ENCODE results near the gene IRF3.
A peak's percentile ranks its signal among the peaks of the same experiment; 100 is the strongest.

IRF3 gene

DNA sequence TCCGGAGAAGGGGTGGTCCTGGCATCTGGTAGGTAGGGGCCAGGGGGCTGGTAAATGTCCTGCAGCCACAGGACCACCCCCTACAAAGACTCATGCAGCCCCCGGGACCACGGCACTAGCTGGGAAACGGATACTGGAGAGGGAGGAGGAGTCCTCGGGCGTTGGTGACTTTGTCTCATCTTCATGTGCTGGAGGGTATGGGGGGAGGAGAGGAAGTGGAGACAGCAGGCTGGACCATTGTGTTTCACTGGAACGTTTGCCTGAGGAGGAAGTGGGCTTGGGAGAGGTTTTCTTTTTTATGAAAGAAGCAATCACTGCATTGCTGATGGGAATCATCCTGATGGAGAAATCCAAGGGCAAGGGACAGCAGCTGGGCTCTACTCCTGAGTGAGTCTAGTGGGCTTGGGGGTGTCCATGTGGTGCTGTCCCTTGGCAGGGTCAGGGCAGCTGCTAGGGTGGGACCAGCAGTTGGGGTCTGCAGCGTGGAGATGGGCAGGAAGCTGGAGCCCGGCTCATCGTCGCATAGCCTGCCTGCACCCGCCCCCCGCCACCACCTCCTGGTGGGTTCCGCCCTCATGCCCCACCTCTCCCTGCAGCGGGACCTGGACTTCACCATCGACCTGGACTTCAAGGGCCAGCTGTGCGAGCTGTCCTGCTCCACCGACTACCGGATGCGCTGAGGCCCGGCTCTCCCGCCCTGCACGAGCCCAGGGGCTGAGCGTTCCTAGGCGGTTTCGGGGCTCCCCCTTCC lies 22.1 kb upstream of the IRF3 start:
- no peak for DNase-seq (ENCODE audit: low read depth in 3 of 3)

DNA sequence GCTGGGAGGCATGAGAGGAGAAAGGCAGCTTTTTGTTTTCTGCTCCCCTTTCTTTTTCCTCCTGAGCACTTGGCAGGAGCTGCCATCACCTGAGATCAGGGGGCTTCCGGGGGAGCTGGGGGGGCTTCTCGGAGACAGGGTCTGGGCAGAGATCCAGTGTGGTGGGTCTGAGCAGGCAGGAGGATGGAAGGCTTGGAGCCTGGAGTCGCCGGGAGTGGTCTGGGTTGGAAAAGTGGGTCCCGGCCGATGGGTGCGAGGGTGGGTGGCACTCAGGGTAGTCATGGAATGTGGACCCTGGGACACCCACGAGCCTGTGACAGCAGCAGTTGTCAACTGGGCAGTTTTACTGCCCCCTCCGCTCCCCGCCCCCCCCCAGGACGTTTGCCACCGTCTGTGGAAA lies 21.5 kb upstream of the IRF3 start:
- DNase-seq (ENCODE audit: low read depth in 3 of 3) = no peak

DNA sequence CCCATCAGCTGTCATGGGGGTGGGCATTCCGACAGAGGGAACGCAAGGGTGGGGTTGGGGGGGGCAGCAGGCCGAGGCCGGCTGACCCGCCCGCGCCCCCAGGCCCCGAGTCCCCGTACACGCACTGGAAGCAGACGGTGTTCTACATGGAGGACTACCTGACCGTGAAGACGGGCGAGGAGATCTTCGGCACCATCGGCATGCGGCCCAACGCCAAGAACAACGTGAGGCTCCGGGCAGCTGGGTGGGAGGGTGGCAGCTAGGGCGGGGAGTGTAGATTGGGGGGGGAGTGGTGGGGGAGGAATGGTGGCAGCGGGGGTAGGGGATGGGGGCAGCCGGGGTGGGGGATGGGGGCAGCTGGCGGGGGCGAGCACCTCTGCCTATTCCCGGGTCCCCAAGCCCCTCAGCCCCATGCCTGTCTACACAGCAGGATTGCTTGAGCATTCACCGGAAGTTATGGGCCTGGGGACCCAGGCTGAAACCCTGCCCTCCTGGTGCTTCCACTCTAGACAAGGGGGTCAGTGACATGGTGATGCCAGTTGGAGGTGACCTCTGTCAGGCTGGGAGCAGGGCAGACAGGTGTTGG lies 20.9 kb upstream of the IRF3 start:
- no peak for DNase-seq (ENCODE audit: low read depth in 3 of 3)

DNA sequence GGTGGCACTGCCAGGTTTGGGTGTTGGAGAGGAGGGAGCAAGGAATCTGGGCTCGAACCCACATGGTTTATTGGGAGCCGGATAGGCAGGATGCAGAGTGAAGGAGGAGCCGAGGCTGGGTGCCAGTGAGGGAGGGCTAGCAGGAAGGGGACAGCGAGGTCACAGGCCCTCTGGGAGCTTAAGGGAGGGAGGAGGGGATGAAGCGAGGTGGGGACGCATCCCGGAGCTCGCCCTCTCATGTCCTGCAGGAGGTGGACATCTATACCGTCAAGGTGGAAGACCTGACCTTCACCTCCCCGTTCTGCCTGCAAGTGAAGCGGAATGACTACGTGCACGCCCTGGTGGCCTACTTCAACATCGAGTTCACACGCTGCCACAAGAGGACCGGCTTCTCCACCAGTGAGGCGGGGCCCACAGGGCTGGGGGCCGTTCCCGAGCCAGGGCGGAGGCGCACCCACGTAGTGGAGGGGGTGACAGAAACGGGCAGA lies 20.2 kb upstream of the IRF3 start:
- no peak for DNase-seq (ENCODE audit: low read depth in 3 of 3)

DNA sequence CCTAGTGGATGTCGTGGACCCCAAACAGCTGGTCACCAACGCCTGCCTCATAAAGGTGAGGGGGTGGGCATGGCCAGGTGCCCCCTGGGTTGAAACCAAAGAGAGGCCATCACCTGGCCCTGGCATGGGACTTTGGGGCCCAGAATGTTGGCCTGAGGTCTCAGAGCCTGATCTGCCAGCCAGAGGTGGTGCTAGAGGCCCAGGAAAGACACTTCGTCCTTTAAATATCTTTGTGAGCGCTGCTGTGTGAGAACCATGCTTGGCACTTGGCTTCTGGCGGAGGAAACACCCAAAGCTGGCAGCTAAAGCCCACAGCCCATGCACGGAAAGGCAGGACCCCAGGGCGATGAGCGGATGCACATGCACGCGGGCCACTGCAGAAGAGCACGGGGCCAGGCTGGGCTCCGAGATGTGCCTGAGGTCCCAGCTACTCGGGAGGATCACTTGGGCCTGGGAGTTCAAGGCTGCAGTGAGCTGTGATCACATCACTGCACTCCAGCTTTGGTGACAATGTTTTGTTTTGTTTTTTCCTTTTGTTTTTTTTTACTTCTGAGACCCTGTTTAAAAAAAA lies 19.4 kb upstream of the IRF3 start:
- no peak for DNase-seq (ENCODE audit: low read depth in 3 of 3)

DNA sequence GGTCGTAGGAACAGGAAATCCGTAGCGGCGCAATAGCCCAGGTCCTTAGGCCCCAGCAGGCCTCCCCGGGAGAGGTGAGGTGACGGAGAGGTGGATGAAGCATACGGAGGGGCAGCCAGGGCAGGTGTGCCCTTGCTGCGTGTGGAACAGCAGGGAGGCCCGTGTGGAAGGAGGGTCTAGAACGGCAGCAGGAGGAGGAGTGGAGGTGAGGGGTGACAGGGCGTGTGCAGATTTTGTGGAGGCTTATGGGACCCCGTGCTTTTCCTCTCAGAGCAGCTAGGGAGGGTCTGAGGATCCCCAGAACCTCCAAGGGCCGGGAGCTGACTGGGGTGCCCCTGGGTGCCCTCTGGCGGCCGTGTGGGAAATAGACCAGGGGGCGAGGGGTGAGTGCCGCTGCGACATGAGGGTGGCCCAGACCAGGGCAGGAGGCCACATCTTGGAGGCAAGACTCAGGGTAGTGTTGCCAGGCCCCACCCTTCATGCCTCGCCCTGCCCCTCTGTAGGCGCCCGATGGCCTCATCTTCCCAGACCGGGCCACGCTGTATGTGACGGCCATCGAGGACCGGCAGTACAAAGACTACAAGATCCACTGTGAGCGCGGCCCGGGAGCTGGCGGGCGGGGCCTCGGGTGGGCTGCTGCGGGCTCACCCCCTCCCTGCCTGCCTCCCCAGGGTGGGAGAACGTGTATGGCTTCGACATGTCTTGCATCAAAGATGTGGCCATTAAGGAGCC lies 18.8 kb upstream of the IRF3 start:
- no peak for DNase-seq (ENCODE audit: low read depth in 3 of 3)

DNA sequence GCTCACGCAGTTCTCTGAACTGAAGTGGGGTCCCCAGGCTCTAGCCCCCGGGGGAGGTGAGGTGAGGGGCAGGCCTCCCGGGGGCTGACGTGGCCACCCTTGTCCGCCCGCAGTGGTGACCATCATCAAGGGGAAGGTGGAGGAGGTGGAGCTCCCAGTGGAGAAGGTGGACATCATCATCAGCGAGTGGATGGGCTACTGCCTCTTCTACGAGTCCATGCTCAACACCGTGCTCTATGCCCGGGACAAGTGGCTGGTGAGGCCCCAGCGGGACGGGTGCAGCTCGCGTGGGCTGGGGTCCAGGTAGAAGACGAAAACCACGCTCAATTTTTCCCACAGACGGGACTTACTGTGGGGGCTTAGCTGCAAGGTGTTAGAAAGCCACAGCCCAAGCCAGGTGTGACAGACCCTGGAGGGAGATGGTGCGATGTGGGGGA lies 18.2 kb upstream of the IRF3 start:
- no peak for DNase-seq (ENCODE audit: low read depth in 3 of 3)

DNA sequence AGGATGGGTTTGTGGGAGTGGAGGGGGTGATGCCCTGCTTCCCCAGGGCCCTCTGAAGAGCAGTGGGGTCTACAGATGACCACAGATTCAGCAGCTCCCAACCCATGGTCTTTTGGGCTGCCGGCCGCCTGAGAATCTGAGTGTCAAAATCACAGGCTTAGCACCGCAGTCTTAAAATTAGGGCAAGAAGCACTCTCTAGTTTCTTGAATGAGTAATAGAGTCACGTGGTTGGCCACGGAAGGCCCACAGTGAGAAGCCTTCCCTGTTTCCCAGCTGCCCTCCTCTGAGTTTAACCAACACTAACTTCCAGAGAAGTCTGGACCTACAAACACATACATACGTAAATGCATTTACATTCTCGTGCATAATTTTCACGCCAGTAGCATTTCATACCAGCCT lies 16.6 kb upstream of the IRF3 start:
- no peak for DNase-seq (ENCODE audit: low read depth in 3 of 3)

DNA sequence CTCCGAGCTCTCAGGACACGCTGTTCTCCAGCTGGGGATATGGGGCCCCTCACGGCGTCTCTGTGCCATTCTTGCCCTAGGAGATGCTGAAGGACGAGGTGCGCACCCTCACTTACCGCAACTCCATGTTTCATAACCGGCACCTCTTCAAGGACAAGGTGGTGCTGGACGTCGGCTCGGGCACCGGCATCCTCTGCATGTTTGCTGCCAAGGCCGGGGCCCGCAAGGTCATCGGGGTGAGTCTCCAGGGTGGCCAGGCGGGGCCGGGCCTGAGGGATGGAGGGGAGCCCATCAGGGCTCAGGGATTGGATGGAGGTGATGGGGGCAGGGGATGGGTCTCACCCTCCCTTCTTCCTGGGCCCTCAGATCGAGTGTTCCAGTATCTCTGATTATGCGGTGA lies 16.2 kb upstream of the IRF3 start:
- DNase-seq (ENCODE audit: low read depth in 3 of 3) = no peak

DNA sequence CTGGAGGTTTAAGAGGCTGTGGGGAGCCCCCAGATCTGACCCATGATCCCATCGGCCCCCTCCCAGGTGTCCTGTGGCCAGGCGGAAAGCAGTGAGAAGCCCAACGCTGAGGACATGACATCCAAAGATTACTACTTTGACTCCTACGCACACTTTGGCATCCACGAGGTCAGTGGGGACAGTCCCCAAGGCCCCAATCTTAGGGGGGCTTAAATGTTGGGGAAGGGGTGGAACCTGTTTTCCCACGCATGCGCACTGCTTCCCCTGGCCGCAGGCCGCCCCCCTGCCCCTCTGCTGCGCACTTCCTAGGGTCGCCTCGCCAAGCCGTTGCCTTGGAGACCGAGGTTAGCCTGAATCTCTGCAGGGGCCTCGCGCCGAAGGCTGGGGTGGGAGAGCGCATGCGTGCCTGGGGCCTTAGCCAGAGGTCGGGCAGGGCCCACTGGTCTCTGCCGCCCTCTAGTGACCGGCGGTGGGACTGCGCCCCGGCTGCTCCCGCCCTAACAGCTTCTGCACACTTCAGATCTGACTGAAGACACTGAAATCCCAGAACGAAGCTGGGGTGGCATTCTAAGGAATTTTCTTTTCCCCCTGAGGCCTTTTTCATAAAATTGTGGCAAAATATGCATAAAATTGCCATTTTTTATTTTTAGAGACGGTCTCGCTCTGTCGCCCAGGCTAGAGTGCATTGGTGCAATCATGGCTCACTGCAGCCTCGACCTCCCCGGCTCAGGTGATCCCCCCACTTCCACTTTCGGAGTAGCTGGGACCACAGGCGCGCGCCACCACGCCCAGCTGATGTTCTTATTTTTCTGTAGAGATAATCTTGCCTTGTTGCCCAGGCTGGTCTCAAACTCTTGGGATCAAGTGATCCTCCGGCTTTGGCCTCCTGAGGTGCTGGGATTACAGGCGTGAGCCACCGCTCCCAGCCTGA lies 15.0 kb upstream of the IRF3 start:
- DNase-seq (ENCODE audit: low read depth in 3 of 3) = peak; percentile 87 to 95 (median 88)

DNA sequence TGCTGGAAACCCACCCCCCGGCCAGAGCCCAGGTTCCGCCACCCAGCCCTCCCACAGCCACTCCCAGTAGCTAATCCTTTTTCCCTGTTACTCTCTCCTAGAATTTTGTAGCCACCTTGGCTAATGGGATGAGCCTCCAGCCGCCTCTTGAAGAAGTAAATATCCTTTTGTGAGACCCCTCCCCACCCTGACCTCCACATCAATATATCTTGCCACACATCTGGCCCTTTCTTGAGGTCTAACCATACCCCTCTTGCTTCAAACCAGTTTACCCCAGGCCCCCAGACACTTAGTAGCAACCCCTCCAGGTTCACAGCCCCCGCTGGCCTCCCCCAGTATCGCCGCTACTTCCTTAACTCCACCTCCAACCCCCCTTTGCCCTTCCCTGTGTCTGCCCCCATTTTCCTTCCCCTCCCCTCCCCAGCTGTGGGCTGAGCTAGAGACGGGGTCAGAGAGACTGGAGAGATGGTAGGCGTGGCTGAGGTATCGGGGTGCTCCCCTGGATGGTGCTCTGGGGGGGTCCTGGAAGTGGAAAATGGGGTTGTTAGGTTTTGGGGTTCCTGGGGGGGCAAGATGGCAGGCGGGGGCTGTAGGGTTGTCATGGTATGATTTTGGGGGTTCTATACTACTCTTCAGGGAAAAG lies 14.2 kb upstream of the IRF3 start:
- DNase-seq (ENCODE audit: low read depth in 3 of 3) = no peak

DNA sequence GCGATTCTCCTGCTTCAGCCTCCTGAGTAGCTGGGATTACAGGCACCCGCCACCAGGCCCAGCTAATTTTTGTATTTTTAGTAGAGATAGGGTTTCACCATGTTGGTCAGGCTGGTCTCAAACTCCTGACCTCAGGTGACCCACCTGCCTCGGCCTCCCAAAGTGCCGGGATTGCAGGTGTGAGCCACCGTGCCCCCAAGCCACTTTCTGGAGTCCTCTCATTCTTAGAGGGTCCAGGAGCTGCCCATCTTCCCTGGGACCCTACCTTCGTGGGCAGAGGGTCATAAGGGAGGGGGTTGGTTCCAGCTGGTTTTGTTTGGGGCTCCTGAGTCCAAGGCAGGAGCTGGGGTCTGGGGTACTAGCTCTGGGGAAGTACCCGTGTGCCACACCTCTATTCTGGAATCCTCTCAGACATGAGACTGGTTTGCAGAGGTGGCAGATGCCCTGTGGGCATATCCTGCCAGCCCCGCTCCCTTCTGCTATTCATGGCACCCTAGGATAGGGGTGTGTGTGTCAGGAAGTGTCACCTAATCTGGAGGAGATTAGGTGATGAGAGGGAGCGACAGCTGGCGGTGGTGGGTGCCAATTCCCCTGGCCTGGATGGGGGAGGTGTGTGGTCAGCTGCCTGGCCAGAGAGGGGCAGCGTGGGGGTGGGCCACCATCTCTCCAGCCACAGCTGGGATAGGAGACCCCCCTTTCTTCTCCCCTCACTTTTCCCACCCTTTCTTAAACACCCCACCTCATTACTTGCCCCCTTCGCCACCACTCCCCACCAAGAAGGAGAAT lies 13.5 kb upstream of the IRF3 start:
- DNase-seq (ENCODE audit: low read depth in 3 of 3) = no peak

DNA sequence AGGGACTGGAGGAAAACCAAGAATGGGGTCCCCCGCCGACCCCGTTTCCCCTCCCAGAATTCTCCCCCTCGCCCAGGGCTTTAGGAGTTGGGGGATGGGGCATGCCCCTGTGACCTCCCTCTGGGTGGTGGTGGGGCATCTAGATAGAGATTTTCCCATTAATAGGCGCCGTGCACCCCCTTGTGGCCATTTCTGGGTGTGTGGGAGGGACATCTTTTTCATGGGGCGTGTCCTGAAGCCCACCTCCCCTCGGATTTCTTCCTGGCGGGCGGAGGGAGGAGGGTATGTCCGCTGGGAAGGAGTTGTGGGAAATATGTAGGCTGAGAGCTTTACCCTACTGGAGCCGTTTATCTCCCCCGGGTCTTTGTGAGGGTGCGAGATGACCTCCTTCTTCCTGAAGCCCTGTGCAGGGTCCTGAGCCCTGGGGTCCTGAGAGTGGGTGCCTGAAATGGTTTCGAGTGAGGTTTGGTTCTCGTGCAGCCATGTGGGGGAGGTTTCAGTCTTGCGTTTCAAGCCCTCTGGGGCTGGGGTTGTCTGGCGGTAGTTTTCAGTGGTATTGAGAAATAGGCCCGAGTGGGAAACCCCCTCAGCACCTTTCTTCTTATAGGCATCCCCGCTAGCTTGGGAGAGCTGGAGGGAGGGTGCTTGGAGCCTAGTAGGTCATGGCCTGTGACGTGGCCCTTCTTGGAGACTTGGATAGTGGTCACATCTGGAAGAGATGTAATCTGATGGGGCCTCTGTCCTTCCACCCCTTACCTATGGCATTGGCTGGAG lies 12.4 kb upstream of the IRF3 start:
- peak in 2 of 3 experiments; percentile 70 to 72 for DNase-seq (ENCODE audit: low read depth in 3 of 3)

DNA sequence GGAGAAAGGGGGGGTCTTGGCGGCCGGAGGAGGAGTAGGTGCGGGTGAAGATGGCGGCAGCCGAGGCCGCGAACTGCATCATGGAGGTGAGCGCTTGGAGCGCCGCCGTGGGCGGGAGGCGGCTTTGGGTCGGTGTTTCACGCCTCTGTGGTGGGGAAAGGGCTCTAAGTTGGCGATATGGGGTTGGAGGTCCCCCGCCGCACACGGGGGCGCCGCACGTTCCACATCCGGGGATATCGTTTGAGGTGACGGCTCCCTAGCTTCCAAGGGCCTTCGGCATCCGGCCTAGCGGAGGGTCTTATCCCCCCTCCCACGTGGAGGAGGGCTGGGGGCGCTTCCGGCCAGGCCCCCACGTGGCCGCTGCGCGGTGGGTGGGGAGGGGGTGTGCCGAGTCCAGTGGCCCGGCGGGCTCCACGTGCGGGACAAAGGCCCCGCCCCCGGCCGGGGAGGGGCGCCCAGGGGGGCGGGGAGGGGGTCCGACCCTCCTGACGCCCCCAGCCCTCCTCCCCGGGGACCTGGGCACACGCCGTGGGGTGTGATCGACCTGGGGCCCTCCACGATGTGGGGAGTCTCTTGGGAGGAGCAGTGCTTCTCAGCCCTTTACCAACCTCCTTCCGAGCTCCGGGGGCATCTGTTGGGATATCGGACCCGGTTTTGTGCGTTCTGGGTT lies 11.7 kb upstream of the IRF3 start, which contains the start of gene PRMT1:
Gene PRMT1, plus strand, starts transcription at position 41 of the 670 bp plus-strand sequence. Its CDS starts 10 bp downstream, at position 51.
- DNase-seq (ENCODE audit: low read depth in 3 of 3) = peak in 2 of 3 experiments; percentile 14 to 46

DNA sequence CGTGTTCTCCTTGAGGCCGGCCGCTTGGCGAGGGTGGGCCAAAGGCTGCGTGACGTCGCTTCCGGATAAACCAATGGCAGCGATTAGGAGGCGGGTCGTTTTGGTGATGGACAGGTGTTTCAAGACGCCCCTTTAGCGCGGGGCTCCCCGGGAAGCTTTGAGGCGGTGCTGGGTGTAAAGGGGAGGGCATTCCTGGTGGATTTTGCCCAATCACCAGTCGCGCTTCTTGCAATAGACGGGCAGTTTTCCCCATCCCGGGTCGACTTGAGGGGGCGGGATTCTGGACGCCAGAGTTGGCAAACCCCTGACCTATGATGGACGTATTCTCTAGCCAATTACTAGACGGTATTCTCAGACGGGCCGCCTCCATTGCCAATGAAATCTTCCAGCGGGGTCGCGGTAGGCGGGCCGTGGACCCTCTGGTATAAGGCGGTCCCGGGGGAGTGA lies 11.2 kb upstream of the IRF3 start:
- peak; percentile 94 to 97 (median 97) for DNase-seq (ENCODE audit: low read depth in 3 of 3)

DNA sequence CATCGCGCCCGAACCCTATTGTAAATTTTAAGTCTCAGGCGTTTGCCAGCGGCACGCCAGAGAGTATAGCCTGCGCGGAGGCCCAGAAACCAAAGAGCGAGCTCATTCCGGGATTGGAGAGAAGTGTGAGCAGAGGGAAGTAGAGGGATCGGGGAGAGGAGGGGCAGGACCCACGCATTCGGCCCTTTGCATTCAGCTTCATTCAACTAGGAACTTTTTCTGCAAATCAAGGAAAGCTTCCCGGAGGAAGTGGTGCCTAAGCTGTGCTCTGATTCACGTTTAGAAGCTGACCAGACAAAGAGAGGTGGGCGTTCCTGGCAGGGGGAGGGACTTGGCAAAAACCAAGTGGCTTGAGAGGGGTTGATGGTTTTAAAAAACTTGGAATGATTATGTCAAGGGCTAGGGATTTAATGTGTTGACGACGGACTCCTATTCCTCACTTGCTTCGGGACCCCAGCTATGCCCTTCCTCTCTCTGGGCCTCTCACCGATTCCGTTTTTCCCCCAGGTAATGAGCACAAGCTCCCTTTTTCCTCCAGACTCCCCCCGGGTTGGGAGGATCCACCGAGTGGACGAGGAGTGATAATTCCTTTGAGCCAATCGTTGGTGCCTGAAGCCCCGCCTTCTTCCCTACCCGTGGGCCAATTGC lies 10.6 kb upstream of the IRF3 start:
- peak in 2 of 3 experiments; percentile 26 to 33 for DNase-seq (ENCODE audit: low read depth in 3 of 3)

DNA sequence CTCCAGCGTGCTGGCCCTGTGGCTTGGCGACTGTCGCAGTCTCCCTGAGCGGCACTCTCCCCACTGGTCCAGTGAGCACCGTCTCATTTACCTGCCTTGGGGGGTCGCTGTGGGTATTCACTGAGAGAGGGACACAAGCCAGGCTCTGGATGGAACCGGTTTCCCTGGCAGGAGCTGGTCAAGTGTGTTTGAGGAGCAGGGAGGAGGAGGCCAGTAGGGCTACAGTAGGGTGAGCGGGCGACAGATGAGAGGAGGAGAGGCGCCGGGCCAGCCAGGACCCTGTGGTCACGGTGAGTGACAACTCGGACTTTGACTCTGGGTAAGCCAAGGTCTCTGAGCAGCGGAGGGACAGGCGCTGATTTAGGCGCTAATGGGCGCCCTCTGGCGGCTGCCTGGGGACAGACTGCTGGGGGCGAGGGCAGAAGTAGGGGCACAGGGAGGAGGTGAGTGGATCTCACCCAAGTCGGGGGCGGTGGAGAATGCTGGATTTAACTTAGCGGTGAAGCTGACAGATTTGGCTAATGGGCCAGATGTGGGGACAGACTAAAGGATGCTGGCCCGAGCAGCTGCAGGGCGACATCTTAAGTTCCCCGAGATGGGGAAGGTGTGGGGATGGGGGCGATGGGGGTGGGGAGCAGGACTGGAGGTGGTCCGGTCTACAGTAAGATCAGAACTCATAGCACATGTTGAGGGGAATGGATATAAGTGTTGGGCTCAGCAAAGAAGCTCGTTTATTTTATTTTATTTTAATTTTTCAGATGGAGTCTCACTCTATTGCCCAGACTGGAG lies 6.7 kb upstream of the IRF3 start:
- DNase-seq (ENCODE audit: low read depth in 3 of 3) = peak in 2 of 3 experiments; percentile 64 to 67

Measured in stimulated activated CD4-positive, alpha-beta T cell treated with anti-CD3 and anti-CD28 coated beads, TNF-alpha, amount 100 ng/mL, for 4 hours (primary cell).